NCI-H748 (cell line): ENCODE data around the gene MSI2.

Experiments
- DNase-seq: peaks from one replicate; lab custom pipeline; 2025; ENCODE audit not compliant: unreplicated experiment; lab: John Stamatoyannopoulos, UW

Gene MSI2

GRCh38 chr17:57563958-57564357, 307.6 kb downstream of the MSI2 start:
- DNase-seq: peak; percentile 69

GRCh38 chr17:57565176-57565575, 308.9 kb downstream of the MSI2 start:
- no peak for DNase-seq

- peak; percentile 63 for DNase-seq
Observed at GRCh38 chr17:57566721-57567120, 310.4 kb downstream of the MSI2 start.

DNA sequence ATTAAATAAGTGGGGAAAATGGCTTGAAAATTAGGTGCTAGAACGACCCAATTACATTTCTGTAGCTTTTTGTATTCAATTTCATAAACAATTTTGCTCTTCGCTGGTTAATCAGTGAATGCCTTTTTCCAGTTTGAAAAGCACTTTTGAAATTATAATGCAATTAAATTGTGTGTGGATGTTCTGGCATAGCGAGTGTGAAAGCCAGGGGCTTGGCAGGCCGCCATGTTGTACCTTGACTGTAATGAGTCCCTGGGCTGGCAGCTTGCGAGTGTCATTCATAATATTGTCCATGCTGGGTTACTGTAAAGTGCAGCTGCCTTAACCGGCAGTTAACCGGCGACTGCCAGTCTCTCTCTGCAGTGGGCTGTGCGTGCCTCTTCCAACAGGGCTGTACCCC, 310.9 kb downstream of the MSI2 start:
- DNase-seq: peak; percentile 92

DNA sequence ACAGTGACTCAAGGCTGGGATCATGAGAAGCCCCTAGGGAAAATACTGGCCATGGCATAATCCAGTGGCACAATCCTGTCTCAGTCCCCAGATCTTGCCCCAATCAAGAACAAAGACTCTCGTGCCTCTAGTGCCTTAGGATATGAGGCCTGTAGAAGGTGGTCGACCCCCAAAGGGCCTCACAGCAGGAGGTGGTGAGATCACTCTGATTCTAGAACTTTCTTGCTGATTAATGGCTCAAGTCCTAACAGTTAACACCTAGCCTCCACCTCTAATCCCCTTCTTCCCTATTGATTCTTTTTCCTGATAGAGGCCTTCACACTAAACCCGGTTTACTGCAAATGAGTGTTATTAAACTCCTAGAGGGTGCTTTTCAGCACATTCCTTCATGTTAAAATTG, 312.0 kb downstream of the MSI2 start:
- DNase-seq: no peak

- DNase-seq: no peak
Observed at GRCh38 chr17:57569021-57569420, 312.7 kb downstream of the MSI2 start.

DNA sequence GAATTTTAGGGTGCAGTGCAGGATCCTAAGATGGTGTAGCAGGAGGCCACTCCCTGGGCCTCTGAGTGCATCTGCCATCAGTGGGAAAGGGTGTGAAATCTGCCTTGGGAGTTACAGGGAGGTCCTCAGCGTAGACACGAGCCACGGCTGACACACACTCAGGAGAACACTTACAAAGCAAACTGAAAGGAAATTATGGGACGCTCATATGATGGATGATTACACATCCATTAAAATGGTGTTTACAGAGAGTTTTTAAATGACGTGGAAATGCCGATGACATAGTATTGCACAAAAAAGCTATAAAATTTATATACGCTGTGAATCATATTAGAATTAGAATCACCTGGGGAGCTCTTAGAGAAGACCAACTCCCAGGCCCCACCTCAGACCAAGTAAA, 313.5 kb downstream of the MSI2 start:
- DNase-seq: peak; percentile 75

GRCh38 chr17:57570724-57571344, 314.5 kb downstream of the MSI2 start:
- DNase-seq: peak; percentile 74

GRCh38 chr17:57572062-57572461, 315.7 kb downstream of the MSI2 start:
- peak; percentile 82 for DNase-seq

DNA sequence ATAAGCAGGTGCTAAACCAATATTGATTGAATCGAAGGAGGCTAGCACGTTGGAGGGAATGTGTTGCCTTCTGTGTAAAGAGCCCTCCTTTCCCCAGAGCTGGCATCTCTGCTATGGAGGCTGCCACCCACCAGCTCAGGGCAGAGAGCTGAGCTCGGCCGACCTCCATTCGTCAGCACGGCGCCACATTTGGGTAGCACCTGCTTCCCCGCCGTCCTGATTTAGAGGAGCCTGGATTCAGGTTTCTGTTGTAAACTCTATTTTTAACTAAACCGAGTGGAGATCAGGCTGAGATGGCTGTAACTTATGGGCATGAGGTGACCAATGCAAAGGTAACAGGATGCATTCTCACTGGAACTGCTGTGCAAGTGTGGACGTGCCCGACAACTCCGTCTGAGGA, 316.3 kb downstream of the MSI2 start:
- DNase-seq: no peak

DNA sequence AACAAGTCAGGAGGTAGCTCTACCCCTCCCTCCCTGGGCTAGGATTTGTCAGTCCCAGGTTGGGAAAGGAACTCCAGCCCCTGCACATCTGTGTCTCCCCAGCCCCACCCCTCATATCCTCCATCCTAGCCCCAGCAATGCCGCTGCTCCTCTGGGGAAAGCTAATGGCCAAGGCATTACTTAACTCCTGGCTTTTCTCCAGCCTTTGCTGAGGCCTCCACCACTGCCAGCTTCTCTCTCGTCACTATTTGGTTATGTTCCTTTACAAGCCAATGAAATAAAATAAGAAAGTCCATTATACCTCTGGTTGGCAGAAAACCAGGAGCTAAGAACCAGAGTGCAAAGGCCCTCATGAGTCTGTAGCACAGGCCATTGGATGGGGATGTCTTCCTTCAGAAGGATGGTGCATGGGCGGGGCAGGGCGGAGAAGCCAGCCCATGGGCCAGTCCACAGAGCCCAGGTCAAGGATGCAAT, 317.8 kb downstream of the MSI2 start:
- no peak for DNase-seq

DNA sequence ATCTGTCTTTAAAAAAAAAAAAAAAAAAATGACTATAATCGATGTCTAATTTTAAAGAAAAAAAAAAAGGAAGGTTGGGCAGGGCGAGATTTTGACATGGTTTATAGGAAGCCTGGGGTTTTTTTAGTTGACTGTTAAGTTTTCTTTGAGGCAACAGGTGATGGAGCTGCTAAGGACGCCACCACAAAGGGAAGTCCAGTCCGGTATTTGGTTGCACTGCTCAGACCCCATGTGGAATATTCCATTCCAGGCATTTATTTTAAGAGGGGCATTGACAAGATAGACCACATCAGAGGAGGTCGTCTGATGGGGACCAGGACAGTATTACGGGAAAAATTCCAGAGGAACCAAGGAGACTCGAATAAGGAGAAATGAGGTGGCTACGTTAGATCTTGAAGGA, 320.4 kb downstream of the MSI2 start:
- no peak for DNase-seq

GRCh38 chr17:57577751-57578607, 321.7 kb downstream of the MSI2 start:
- peak; percentile 69 for DNase-seq

- DNase-seq: peak; percentile 61
Observed at GRCh38 chr17:57578608-57579225, 322.4 kb downstream of the MSI2 start.

GRCh38 chr17:57579245-57579644, 322.9 kb downstream of the MSI2 start:
- no peak for DNase-seq

DNA sequence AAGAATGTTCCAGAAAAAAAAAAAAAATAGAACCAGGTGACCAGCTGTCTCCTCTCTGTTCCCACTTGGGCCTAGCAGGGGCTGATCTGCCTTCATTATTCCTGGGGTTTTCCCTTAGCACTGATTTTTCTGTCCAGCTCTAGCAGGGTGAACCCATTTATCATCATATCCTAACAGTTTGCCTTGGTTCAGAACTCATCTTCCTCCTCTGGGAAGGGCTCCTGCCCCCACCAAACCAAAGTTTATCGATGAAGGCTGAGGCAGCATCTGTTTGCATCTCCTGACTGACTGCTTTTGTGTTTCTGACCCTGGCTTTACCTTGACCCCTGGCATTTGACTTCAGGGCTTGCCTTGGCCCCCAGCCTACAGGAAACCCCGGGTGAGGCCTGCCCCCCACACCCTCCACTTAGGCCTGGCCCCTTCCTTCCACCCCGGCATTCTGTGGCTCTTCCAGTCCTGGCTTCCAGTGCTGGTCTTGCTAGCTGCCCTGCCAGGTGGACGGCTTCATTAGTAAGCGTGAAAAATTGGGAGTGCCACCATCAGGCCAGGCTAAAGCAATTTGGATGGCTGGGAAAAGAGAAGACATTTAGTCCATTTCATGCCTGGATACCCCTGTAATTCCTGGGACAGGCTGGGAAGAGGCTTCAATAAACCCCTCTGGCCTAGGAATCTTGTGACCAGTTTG, 323.9 kb downstream of the MSI2 start:
- DNase-seq: no peak

GRCh38 chr17:57582881-57583756, 326.8 kb downstream of the MSI2 start:
- no peak for DNase-seq

DNA sequence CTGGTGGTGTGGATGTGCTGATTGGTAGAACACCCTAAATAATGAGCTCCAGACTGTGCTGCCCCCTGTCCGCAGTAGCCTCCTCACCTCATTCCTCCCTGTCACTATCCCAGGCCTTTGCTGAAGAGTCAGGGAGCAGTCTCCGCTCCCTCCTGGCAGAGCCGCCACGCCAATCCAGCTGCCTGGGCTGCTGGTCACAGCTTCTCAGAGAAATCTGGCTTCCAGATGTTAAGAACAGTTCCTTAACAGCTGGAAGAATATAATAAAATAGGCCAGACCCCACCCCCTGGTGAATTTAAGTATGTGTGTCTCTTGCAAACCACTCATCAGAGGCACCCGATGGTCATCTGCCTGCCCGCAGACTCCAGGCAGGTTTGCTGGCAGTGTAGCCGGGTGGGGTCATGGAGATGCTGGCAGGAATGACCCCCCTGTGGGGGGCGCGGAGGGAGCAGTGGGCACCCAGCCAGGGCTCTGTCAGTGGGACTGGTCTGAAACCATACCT, 327.8 kb downstream of the MSI2 start:
- no peak for DNase-seq

GRCh38 chr17:57585341-57586195, 329.2 kb downstream of the MSI2 start:
- DNase-seq: peak; percentile 31
